K562 (cell line): Measurements from ENCODE around the gene C1QTNF12. TPM values are rescaled to one million over a fixed set of nuclear protein-coding genes. Genes with fewer than 3 reads are reported as not detected.

ENCODE experiments used
- ATAC-seq: fragments of 200-7000 bp; cut with Tn5 transposase; 3 replicates; pipeline ENCODE4 v1.9.1; 2020; ENCODE audit warnings: moderate library complexity
- BruUV-seq: library from RNA; stranded (reverse); fragments of 400-500 nt; replicated peaks from 2 replicates; lab custom pipeline; 2021; lab: Mats Ljungman, UMichigan
- CTCF ChIA-PET: fragments of 300-600 bp; formaldehyde crosslinking; extraction: SDS; loops from one replicate; lab custom pipeline; 2021; ENCODE audit warnings: low intra/inter-chr PET ratio; lab: Yijun Ruan, JAX
- POLR2A ChIA-PET: fragments of 300-600, 350-650 bp; sonication (Branson Sonifier 250); formaldehyde crosslinking; extraction: SDS; loops from one replicate; lab custom pipeline; 2021; ENCODE audit warnings: antibody characterized with exemption, inconsistent platforms; lab: Yijun Ruan, JAX
- DNase-seq, 4 experiments: peaks; one replicate each; pipeline versions ENCODE4 v3.0.0 to v3.0.0-alpha.2; 2011 to 2018; ENCODE audit warnings: low spot score in 3 of 4, mixed read lengths in 3 of 4; ENCODE audit errors: extremely low read depth in 1 of 4
- FAIRE-seq: peaks from 2 replicates; lab custom pipeline; 2011; peaks lifted over from hg19 to GRCh38; lab: Jason Lieb, UNC
- H2AFZ ChIP-seq: 2 replicates; pipeline ENCODE4 v1.6.0; 2011; ENCODE audit warnings: low read depth, low read length, control low read depth, inconsistent platforms
- H3K27ac ChIP-seq: fragments of 200-600 bp; 3 replicates; pipeline ENCODE4 v1.8.0; 2011; ENCODE audit warnings: low read depth, mild to moderate bottlenecking, control low read depth, inconsistent platforms, low read length, moderate library complexity, mixed read lengths; ENCODE audit errors: extremely low read depth
- H3K27me3 ChIP-seq, 2 experiments: fragments of 300-600 bp in 1 of 2; 2 replicates in 1 of 2; 3 replicates in 1 of 2; pipeline versions ENCODE4 v1.6.0 to v1.8.0; 2011; ENCODE audit warnings: inconsistent platforms in 2 of 2, low read length in 2 of 2, mild to moderate bottlenecking in 1 of 2, mixed read lengths in 1 of 2, moderate library complexity in 1 of 2; ENCODE audit not compliant: control insufficient read depth in 2 of 2, insufficient read depth in 2 of 2
- H3K36me3 ChIP-seq: fragments of 300-600 bp; 3 replicates; pipeline ENCODE4 v1.8.0; 2011; ENCODE audit warnings: mild to moderate bottlenecking, low read length, inconsistent platforms; ENCODE audit not compliant: control insufficient read depth, insufficient read depth
- H3K4me1 ChIP-seq, 2 experiments: fragments of 200-600 bp in 1 of 2; replicated peaks in 1 of 2; 2 replicates in 1 of 2; 3 replicates in 1 of 2; pipeline versions ENCODE4 v1.5.1 to v1.8.0; 2011; ENCODE audit warnings: inconsistent platforms in 2 of 2, low read length in 2 of 2, mild to moderate bottlenecking in 1 of 2, mixed read lengths in 1 of 2, moderate library complexity in 1 of 2; ENCODE audit not compliant: control insufficient read depth in 2 of 2, insufficient read depth in 2 of 2
- H3K4me2 ChIP-seq: 2 replicates; pipeline ENCODE4 v1.6.1; 2011; ENCODE audit warnings: low read length, control low read depth, inconsistent platforms, mixed read lengths; ENCODE audit not compliant: insufficient read depth
- H3K4me3 ChIP-seq: fragments of 200-600 bp; sonication (generic), shearing (Covaris generic); 2 replicates; pipeline ENCODE4 v1.5.1; 2016; ENCODE audit warnings: control low read depth, inconsistent platforms
- H3K79me2 ChIP-seq: fragments of 200-600 bp; 3 replicates; pipeline ENCODE4 v1.8.0; 2011; ENCODE audit warnings: low read length, inconsistent platforms; ENCODE audit not compliant: control insufficient read depth, insufficient read depth
- H3K9ac ChIP-seq, 2 experiments: 2 replicates each; pipeline versions ENCODE4 v1.6.0 to v1.6.1; 2011; ENCODE audit warnings: low read depth in 2 of 2, low read length in 2 of 2, control low read depth in 1 of 2, inconsistent platforms in 1 of 2, mild to moderate bottlenecking in 1 of 2, mixed read lengths in 1 of 2; ENCODE audit not compliant: insufficient read depth in 1 of 2
- H3K9me1 ChIP-seq: one replicate; pipeline ENCODE4 v1.6.0; 2011; ENCODE audit warnings: inconsistent platforms, mild to moderate bottlenecking, low read length, moderate library complexity; ENCODE audit not compliant: control insufficient read depth, insufficient read depth
- H3K9me3 ChIP-seq: replicated peaks from 2 replicates; pipeline ENCODE4 v1.5.1; 2011; ENCODE audit warnings: low read depth, low read length, inconsistent platforms; ENCODE audit not compliant: control insufficient read depth, insufficient read depth
- H4K20me1 ChIP-seq: replicated peaks from 2 replicates; pipeline ENCODE4 v1.6.1; 2011; ENCODE audit warnings: low read length, inconsistent platforms, mixed read lengths; ENCODE audit not compliant: control insufficient read depth, insufficient read depth
- BRF1 ChIP-seq: IDR thresholded peaks from 3 replicates; pipeline ENCODE4 v1.6.1; 2011; ENCODE audit warnings: borderline replicate concordance, mild to moderate bottlenecking; ENCODE audit not compliant: insufficient read length; ENCODE audit errors: extremely low read depth
- CREM ChIP-seq: IDR thresholded peaks from 2 replicates; pipeline ENCODE4 v1.6.1; 2014; ENCODE audit warnings: antibody characterized with exemption, low read depth
- EWSR1 ChIP-seq: fragments of 450-650 bp; IDR thresholded peaks from 2 replicates; pipeline ENCODE4 v1.6.1; 2018; ENCODE audit warnings: borderline replicate concordance, mild to moderate bottlenecking, low read depth, moderate library complexity; ENCODE audit not compliant: partially characterized antibody
- HDGF ChIP-seq: fragments of 450-650 bp; IDR thresholded peaks from 2 replicates; pipeline ENCODE4 v1.6.1; 2016
- POLR2G ChIP-seq: fragments of 200-400 bp; formaldehyde crosslinking; IDR thresholded peaks from 2 replicates; pipeline ENCODE4 v1.6.1; 2017; ENCODE audit warnings: low read depth, mild to moderate bottlenecking, antibody characterized with exemption, low read length, moderate library complexity
- PTBP1 ChIP-seq: fragments of 200-400 bp; formaldehyde crosslinking; IDR thresholded peaks from 2 replicates; pipeline ENCODE4 v1.6.1; 2017; ENCODE audit warnings: low read depth, low read length
- RBFOX2 ChIP-seq: fragments of 200-400 bp; formaldehyde crosslinking; IDR thresholded peaks from 2 replicates; pipeline ENCODE4 v1.6.1; 2017; ENCODE audit warnings: low read depth, mild to moderate bottlenecking, low read length, moderate library complexity
- SAFB ChIP-seq: fragments of 200-400 bp; formaldehyde crosslinking; IDR thresholded peaks from 2 replicates; pipeline ENCODE4 v1.6.1; 2017; ENCODE audit warnings: low read depth, low read length, borderline replicate concordance
- SPI1 ChIP-seq: IDR thresholded peaks from 2 replicates; pipeline ENCODE4 v1.6.1; 2011; ENCODE audit warnings: low read depth, low read length, control low read depth, borderline replicate concordance
- TEAD2 ChIP-seq: fragments of 450-650 bp; IDR thresholded peaks from 2 replicates; pipeline ENCODE4 v1.6.1; 2016; ENCODE audit warnings: missing genetic modification characterization, control low read depth, missing compliant biosample characterization
- ZBTB33 ChIP-seq: sonication (generic); formaldehyde crosslinking; IDR thresholded peaks from 2 replicates; pipeline ENCODE4 v1.8.1; 2023; ENCODE audit warnings: mild to moderate bottlenecking, missing genetic modification reagents
- ZBTB7A ChIP-seq: IDR thresholded peaks from 2 replicates; pipeline ENCODE4 v1.6.1; 2011; ENCODE audit warnings: low read depth, mild to moderate bottlenecking, low read length, moderate library complexity, borderline replicate concordance; ENCODE audit not compliant: control insufficient read depth
- ZNF239 ChIP-seq: fragments of 250-450 bp; sonication (Bioruptor Pico); IDR thresholded peaks from 2 replicates; pipeline ENCODE4 v1.4.0; 2020; ENCODE audit warnings: mild to moderate bottlenecking
- ZNF280B ChIP-seq: fragments of 250-450 bp; sonication (Bioruptor Pico); IDR thresholded peaks from 2 replicates; pipeline ENCODE4 v1.5.1; 2021; ENCODE audit warnings: mild to moderate bottlenecking
- WGBS: fragments of 100-300 bp; shearing (Covaris generic); methylation state at CpG from one replicate; pipeline ENCODE4 v1.1.6; 2016; ENCODE audit warnings: low coverage, mixed read lengths; ENCODE audit not compliant: insufficient coverage; ENCODE audit errors: missing lambda C conversion rate; 5-methylcytosine and 5-hydroxymethylcytosine counted together
- in situ Hi-C: fragments of 300-500 bp; cut with MboI; formaldehyde crosslinking; loops from 4 replicates; pipeline ENCODE4 v1.15.0; 2018; ENCODE audit warnings: inconsistent platforms, mixed read lengths
- intact Hi-C: fragments of 100-400 bp; cut with micrococcal nuclease; formaldehyde crosslinking; loops from 2 replicates; pipeline ENCODE4 v1.14.2; 2022
- polyA plus RNA-seq, 8 experiments: library from polyadenylated mRNA; depleted of rRNA in 4 of 8; stranded (reverse) in 5 of 8; unstranded in 3 of 8; fragments of >200 nt; fragmentation: Nextera tagmentation in 2 of 8; fragmentation: Illumina TruSeq in 1 of 8; extraction: Ambion mirVana in 2 of 8; extraction: Trizol in 1 of 8; gene quantifications; 2 replicates each; pipeline versions ENCODE4 v1.2.1 to v1.2.3, GENCODE V29; 2011 to 2014; ENCODE audit warnings: inconsistent platforms in 1 of 8, missing spikeins in 1 of 8
- total RNA-seq, 7 experiments: library from RNA; depleted of rRNA in 6 of 7; stranded (reverse); fragments of >200 nt in 6 of 7; fragmentation: Illumina TruSeq in 2 of 7; extraction: Trizol in 2 of 7; gene quantifications; 2 replicates each; pipeline versions ENCODE4 v1.2.1 to v1.2.3, GENCODE V29; 2011 to 2021; ENCODE audit warnings: low replicate concordance in 1 of 7

C1QTNF12 gene
- total and polyA plus RNA-seq, 9 of the 15 experiments (the other 6 are each of a cell fraction or from before 2014, with no cell fraction given) = 0.11 to 4.3 (median 0.93) TPM; not detected in 3

GRCh38 chr1:1247341-1247913, 905 bp upstream of the C1QTNF12 start (continued):
- TF ChIP-seq POLR2G (peak; percentile 28), HDGF (no peak), CREM (no peak), SPI1 (no peak), SAFB (no peak)
- TF ChIP-seq, all 486 proteins: peak for 2

GRCh38 chr1:1245817-1246576, 525 bp downstream of the C1QTNF12 start:
- Histone ChIP-seq H3K9me3 (no peaks in the 10 kb centered on the region), H3K27ac (no peak overlapping the region), H3K4me3 (no peak overlapping the region), H3K9me1 (no peaks in the 10 kb centered on the region), H3K9ac (no peak overlapping the region), H3K4me2 (no peak overlapping the region), H3K4me1 (peaks cover 0 to 72% of the 10 kb centered on the region in 2 experiments; a peak in 3 of 5 replicates), H3K79me2 (no peaks in the 10 kb centered on the region), H3K27me3 (no peaks in the 10 kb centered on the region), H4K20me1 (no peaks in the 10 kb centered on the region), H2AFZ (no peak overlapping the region), H3K36me3 (peaks cover 5% of the 10 kb centered on the region; the same call in 1 of the 3 replicates)
- no TSS peak for BruUV-seq
- in situ Hi-C loops = no loop called here
- intact Hi-C loops = no loop called here
- ChIA-PET CTCF (interaction anchor here (0.5 kb wide), 1 partner anchor 16 kb away, joined by 3 read pairs; no protein-coding TSS in a partner anchor), POLR2A (no interaction called here)
- ATAC-seq (no peak), FAIRE-seq (no peak), DNase-seq (no peak)
- no peak for TF ChIP-seq RBFOX2
- no peak for TF ChIP-seq TEAD2 (tag)
- no peak for TF ChIP-seq BRF1
- no peak for TF ChIP-seq ZNF280B (CRISPR knock-in tag)
- TF ChIP-seq ZBTB33 (CRISPR knock-in tag) = peak; percentile 71
- peak; percentile 6; the same call in 1 of the 2 replicates for TF ChIP-seq ZBTB7A
- no peak for TF ChIP-seq ZNF239
- no peak for TF ChIP-seq EWSR1
- no peak for TF ChIP-seq PTBP1
- 89% methylated on average over 31 of the region's 45 CpGs for WGBS
